NCI-H1417 (cell line): ENCODE data around the gene STAG1.

Source experiments
- DNase-seq, 3 experiments: peaks; one replicate each; lab custom pipeline; 2025; lab: John Stamatoyannopoulos, UW

The STAG1 gene

DNA sequence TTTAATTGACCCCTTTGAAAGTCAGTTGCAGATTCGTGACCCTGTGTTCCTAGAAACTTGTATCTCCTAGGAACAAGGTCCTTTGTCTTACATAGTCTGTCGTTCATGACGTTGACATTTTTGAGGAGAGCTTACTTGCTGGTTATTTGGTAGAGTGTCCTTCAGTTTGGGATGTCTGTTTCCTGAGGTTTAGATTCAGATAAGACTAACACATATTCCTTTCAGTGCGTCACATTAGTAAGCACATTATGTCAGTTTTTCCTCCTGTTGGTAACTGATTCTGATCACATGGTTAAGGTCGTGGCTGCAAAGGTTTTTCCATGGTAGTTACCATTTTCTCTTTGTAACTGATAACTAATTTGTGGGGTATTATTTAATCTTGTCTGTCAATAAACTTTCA is 421.3 kb downstream of the STAG1 start:
- no peak for DNase-seq

DNA sequence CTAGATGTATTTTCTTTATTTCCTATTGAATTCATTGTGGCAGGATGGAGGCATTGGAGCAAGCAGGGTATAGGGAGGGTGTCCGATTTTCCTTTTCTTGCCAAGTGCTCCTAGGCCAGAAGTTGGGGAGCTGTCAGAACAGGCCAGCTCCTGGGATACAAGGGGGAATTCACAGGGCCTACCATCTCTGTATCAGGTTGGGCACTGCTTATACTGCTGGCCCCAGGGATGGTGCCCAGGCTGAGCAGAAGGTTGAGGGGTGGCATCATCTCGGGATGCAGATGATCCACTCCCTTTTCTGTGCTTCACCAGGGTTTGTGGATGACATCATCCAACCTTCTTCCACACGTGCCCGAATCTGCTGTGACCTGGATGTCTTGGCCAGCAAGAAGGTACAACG is 422.6 kb downstream of the STAG1 start:
- DNase-seq: no peak

DNA sequence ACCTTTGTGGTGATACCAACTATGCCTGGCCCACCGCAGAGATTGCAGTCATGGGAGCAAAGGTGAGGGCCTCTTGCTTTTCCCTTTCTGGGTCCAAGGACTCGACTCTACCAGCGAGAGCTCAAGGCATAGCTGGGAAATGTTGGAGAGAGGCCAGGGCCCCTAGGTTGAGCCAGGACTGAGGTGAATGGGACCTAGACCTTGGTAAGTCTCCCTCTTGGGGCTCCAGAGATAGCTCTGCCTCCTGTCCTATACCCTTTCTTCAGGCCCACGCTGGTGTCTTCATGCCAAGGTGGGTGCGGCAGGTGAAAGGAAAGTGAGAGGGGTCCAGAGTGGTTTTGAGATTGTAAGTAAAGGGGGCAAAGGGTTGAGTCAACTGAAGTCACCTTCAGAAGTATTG is 424.5 kb downstream of the STAG1 start:
- no peak for DNase-seq

DNA sequence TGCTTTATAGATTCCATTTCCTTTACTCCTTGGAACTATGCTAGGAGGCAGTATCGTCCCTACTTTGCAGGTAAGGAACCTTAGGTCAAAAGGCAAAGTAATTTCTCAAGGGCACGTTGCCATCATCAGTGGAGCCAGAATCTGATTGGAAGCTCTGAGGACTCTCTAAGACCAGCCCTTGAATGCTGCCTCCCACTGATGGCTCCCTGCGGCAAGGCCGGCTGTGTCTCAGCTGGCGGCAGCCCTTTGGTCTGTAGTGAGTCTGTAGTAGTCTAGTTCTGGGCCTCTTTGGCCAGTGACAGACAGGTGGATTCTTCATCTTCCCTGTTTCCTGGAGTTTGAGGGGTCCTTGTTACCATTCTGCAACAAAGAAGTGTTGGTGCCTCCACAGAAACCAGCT is 425.9 kb downstream of the STAG1 start:
- no peak for DNase-seq

DNA sequence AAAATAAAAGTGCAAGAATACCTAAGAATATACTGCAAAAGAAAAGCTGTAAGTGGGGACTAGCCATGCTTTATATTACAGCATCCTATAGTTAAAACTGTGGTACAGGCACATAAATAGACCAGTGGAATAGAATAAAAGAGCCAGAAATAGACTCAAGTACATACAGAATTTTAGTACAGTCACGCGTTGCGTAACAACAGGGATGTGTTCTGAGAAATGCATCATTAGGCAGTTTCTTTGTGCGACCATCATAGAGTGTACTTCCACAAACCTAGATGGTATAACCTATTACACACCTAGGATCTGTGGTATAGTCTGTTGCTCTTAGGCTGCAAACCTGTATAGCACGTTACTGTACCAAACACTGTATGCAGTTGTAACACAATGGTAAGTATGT is 440.2 kb downstream of the STAG1 start:
- no peak for DNase-seq

DNA sequence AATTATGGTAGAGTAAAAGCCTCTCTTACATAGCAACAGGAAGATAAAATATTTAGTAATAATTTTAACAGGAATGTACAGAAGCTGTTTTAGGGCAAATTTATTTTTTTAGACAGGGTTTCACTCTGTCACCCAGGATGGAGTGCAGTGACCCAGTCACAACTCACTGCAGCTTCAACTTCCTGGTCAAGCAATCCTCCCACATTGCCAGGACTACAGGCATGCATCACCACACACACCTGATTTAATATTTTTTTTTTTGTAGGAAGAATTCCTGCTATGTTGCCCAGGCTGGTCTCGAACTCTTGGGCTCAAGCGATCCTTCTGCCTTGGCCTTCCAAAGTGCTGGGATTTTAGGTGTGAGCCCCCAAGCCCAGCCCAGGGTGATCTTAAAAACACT is 440.9 kb downstream of the STAG1 start:
- DNase-seq: no peak

DNA sequence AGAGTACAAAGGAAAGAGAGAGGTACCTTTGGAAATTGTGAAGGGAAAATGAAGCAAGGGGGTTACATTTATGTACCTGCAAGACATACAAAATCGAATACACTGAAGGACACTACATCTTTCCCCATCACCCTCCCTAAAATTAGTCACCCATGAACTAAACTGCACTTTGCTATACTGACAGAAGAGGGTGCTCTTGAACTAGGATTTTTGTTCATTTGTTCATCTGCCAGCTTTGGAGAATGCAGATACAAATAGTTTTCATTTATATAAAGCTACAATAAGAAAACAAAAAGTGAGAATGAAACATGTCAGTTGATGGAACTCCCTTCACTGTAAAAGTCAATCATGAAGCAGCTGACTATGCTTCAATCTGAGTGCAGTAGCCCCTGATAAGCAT is 446.3 kb downstream of the STAG1 start:
- no peak for DNase-seq

DNA sequence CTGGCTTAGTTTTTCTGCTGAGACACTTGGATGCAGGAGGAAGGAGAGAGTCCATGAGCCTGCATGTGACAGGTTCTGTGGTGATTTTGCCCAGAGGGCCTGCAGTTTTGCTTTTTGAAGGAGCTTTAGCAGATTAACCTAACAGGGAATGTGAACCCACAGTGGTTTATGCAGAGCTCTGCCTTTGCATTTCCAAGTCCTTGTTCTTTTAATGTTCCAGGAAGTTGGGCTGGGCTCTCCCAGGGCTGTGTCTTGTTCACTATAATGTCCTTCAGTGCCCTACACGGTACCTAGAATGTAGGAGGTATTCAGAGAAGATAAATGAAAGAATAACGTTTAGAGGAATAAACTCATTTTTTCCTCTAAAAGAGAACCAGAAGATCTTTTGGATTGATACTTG is 451.7 kb downstream of the STAG1 start:
- no peak for DNase-seq

DNA sequence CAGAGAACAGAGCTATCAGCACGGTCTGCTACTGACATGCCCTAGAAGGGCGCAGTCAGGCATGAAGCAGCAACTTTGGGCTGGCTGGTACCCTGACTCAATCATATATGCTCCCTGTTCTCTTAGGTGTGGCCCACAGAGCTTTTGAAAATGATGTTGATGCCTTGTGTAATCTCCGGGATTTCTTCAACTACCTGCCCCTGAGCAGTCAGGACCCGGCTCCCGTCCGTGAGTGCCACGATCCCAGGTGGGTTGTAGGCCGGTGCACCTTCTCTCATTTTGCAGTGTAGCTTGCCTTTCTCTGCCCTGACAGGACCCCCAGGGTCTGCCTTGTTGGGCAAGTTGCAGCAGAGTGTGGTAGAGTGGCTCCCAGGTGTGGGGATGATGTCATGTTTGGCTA is 454.4 kb downstream of the STAG1 start:
- no peak for DNase-seq

DNA sequence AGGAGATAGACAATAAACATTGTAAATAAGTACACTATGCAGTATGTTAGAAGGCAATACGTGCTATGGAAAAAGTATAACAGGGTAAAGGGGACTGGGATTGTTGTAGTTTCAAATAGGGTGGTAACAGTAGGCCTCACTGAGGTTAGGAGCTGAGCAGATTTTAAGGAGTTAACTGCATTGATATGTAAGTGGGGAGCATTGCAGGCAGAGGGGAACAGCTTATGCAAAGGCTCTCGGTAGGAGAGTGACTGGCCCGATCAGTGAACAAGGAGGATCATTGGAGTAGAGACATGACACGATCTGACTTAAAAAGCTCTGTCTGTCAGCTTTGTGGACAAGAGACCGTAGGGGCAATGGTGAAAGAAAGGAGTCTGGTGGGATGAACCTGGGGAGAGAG is 455.2 kb downstream of the STAG1 start:
- no peak for DNase-seq

DNA sequence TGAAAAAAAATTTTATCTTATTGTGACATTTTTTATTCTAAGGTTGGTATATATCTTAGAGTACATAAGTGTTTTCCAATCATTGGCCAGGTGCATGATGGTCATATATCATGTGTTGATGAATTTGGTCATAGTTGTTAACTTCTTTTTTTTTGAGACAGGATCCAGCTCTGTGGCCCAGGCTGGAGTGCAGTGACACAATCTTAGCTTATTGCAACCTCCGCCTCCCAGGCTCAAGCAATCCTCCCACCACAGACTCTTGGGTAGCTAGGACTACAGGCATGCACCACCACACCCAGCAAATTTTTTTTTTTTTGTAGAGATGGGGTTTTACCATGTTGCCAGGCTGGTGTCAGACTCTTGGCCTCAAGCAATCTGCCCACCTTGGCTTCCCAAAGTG is 458.0 kb downstream of the STAG1 start:
- no peak for DNase-seq

DNA sequence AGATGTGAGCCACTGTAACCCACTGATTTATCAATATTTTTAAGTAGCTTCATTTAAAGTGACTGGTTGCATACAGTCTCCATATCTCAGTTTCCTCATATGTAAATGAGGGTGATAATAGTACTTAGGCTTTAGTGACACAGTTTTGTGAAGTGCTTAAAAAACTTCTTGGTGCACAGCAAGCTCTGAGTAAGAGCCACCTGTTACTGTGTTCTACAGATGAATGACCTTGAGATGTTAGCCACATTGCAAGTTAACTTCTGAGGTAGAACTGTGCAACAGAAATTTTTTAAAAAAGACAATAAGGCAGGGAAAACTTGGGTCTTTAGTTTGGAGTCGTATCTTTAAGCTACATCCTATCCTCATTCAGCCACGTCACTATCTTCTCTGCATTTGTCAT is 458.9 kb downstream of the STAG1 start:
- no peak for DNase-seq

DNA sequence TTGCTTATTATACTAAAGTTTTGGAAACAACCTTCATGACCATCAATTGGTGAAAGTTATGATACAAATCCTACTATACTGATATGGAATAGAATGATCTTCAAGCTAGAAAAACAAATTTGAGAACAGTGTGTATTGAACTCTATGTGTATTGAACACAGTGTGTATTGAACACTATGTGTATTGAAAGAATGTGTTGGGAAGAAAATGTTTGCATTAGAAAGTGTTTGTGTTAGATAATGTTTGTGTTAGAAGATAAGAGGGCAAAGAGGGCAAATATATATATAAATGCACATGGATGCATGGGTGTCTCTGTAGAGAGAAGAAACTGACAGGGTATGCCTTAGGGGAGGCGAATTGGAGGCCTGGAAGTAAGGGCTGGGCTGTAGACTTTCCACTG is 459.7 kb downstream of the STAG1 start:
- no peak for DNase-seq

DNA sequence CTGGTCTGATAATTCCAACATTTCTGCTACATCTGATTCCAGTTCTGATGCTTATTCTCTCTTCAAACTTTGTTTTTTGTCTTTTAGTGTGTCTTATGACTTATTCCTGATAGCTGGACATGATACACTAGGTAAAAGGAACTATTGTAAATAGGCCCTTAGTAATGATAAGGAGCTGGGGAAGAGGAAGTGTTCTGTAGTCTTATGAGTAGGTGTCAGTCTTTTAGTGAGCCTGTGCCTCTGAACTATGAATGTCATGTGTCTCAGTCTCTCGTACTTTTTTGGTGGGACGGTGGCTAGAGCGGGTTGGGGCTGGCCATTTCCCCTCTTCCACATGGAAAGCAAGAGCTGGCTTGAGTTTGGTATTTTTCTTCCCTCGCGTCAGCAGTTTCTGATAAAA is 460.9 kb downstream of the STAG1 start:
- DNase-seq: no peak
